NT2/D1 (cell line): ENCODE data around the gene SIM1.

Experiments used
- SUZ12 ChIP-seq: IDR thresholded peaks from 2 replicates; pipeline ENCODE4 v1.6.1; 2011; ENCODE audit not compliant: insufficient read length, insufficient read depth; ENCODE audit errors: extremely low read depth
- YY1 ChIP-seq: IDR thresholded peaks from 2 replicates; pipeline ENCODE4 v1.6.1; 2011; ENCODE audit not compliant: insufficient read length, insufficient read depth
- ZNF274 ChIP-seq: IDR thresholded peaks from 2 replicates; pipeline ENCODE4 v1.6.1; 2011; ENCODE audit warnings: mild to moderate bottlenecking, low read depth, low read length

DNA sequence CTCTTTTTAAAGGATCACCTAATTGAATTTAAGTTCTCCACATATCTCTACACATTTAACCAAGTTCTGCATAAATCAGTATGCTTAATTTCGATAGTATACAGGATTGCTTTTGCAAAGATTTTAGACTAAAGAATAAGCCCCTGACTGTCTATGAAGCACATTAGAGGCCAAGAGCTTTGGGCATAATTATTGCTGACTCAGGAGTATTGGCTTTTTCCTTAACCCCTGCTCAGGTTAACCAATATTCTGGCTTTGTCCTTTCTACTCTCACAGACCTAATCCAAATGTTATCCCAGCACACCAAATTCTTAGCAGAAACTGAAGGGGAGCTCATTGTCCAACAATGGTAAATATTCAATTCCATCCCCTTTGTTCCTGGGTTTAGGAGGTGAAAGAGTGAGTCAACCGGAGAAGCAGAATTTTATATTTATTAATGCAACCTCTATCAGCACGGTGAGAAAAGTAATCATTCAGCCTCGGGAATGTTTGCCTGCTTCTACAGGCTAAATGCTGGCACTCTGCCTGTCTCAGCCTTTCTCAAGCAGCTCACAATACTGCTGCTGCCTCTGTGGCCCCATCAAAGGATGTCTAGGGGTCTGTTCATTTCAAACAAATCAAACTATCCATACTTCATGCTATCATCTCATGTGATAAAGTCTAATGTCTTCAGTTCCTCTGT, 125.0 kb downstream of the SIM1 start:
- TF ChIP-seq YY1, result no peak
- no peak for TF ChIP-seq SUZ12
- no peak for TF ChIP-seq ZNF274
